GM12878 (cell line): ENCODE data around the gene XPOT. TPM values are rescaled to one million over a fixed set of nuclear protein-coding genes. Genes with fewer than 3 reads are reported as not detected.
A peak's percentile ranks its signal among the peaks of the same experiment; 100 is the strongest.

ENCODE experiments used
- ATAC-seq: fragments of 200-7000 bp; cut with Tn5 transposase; 3 replicates; pipeline ENCODE4 v1.9.1; 2020; ENCODE audit warnings: mild to moderate bottlenecking, moderate library complexity
- BruUV-seq: library from RNA; stranded (reverse); fragments of 400-500 nt; replicated peaks from 2 replicates; lab custom pipeline; 2021; lab: Mats Ljungman, UMichigan
- CTCF ChIA-PET: fragments of 300-600 bp; sonication (Branson Sonifier 250); formaldehyde crosslinking; extraction: SDS; loops from one replicate; lab custom pipeline; 2021; ENCODE audit warnings: inconsistent platforms; lab: Yijun Ruan, JAX
- POLR2A ChIA-PET: fragments of 350-600 bp; formaldehyde crosslinking; extraction: SDS; loops from one replicate; lab custom pipeline; 2021; ENCODE audit warnings: inconsistent platforms; lab: Charles Lee
- RAD21 ChIA-PET: fragments of 300-600 bp; sonication (Branson Sonifier 250); formaldehyde crosslinking; loops from one replicate; lab custom pipeline; 2023; ENCODE audit warnings: antibody characterized with exemption; ENCODE audit not compliant: unreplicated experiment; lab: Charles Lee
- SMC1A ChIA-PET: fragments of 300-600 bp; sonication (Branson Sonifier 250); formaldehyde crosslinking; loops from one replicate; lab custom pipeline; 2023; ENCODE audit not compliant: unreplicated experiment, uncharacterized antibody; lab: Charles Lee
- DNase-seq: peaks from one replicate; pipeline ENCODE4 v3.0.0-alpha.2; 2011; ENCODE audit warnings: low read depth, low spot score
- FAIRE-seq: peaks from 3 replicates; lab custom pipeline; 2011; peaks lifted over from hg19 to GRCh38; lab: Jason Lieb, UNC
- H2AFZ ChIP-seq: 2 replicates; pipeline ENCODE4 v1.6.0; 2011; ENCODE audit warnings: low read depth, low read length, control low read depth; ENCODE audit not compliant: control insufficient read depth
- H3K27ac ChIP-seq: 2 replicates; pipeline ENCODE4 v1.5.1; 2011; ENCODE audit warnings: control low read depth; ENCODE audit not compliant: control insufficient read depth, insufficient read depth
- H3K27me3 ChIP-seq, 2 experiments: replicated peaks in 1 of 2; 2 replicates each; pipeline versions ENCODE4 v1.6.0 to v1.6.1; 2011; ENCODE audit warnings: low read length in 1 of 2; ENCODE audit not compliant: control insufficient read depth in 2 of 2, insufficient read depth in 2 of 2
- H3K36me3 ChIP-seq, 2 experiments: 2 replicates each; pipeline ENCODE4 v1.5.1; 2011; ENCODE audit warnings: low read length in 1 of 2; ENCODE audit not compliant: control insufficient read depth in 2 of 2, insufficient read depth in 2 of 2
- H3K4me1 ChIP-seq: 2 replicates; pipeline ENCODE4 v1.6.1; 2011; ENCODE audit warnings: mild to moderate bottlenecking, low read length, moderate library complexity, mixed read lengths; ENCODE audit not compliant: control insufficient read depth, insufficient read depth
- H3K4me2 ChIP-seq: 2 replicates; pipeline ENCODE4 v1.6.0; 2011; ENCODE audit warnings: control low read depth; ENCODE audit not compliant: control insufficient read depth, insufficient read depth
- H3K4me3 ChIP-seq: fragments of 200-600 bp; sonication (generic); 2 replicates; pipeline ENCODE4 v1.5.1; 2016
- H3K79me2 ChIP-seq: 2 replicates; pipeline ENCODE4 v1.6.0; 2011; ENCODE audit warnings: low read length; ENCODE audit not compliant: control insufficient read depth, insufficient read depth
- H3K9ac ChIP-seq: 2 replicates; pipeline ENCODE4 v1.8.0; 2011; ENCODE audit warnings: low read length, control low read depth, mixed read lengths; ENCODE audit not compliant: control insufficient read depth, insufficient read depth
- H3K9me3 ChIP-seq: replicated peaks from 3 replicates; pipeline ENCODE4 v1.5.1; 2011; ENCODE audit warnings: mild to moderate bottlenecking, low read length; ENCODE audit not compliant: control insufficient read depth, insufficient read depth
- H4K20me1 ChIP-seq: 2 replicates; pipeline ENCODE4 v1.6.0; 2011; ENCODE audit not compliant: control insufficient read depth, insufficient read depth
- NR2F1 ChIP-seq: fragments of 450-650 bp; conservative IDR thresholded peaks from 2 replicates; pipeline ENCODE4 v1.6.1; 2017; ENCODE audit warnings: mild to moderate bottlenecking
- ZBTB33 ChIP-seq: fragments of 450-650 bp; IDR thresholded peaks from 2 replicates; pipeline ENCODE4 v1.6.1; 2017; ENCODE audit warnings: mild to moderate bottlenecking
- ZNF217 ChIP-seq: fragments of 450-650 bp; IDR thresholded peaks from 2 replicates; pipeline ENCODE4 v1.6.1; 2017; ENCODE audit warnings: antibody characterized with exemption, mild to moderate bottlenecking
- WGBS: methylation state at CpG from one replicate; pipeline ENCODE4 v1.1.6; 2016; ENCODE audit warnings: low lambda C conversion rate; ENCODE audit not compliant: insufficient replicate concordance, insufficient coverage; ENCODE audit errors: missing lambda C conversion rate; 5-methylcytosine and 5-hydroxymethylcytosine counted together
- in situ Hi-C: fragments of 300-500 bp; cut with MboI; formaldehyde crosslinking; loops from 9 replicates; pipeline ENCODE4 v1.14.3; 2018; ENCODE audit warnings: mixed read lengths
- intact Hi-C: fragments of 100-400 bp; cut with micrococcal nuclease; formaldehyde crosslinking; loops from one replicate; pipeline ENCODE4 v1.14.2; 2022; ENCODE audit not compliant: unreplicated experiment
- polyA plus RNA-seq, 11 experiments: library from polyadenylated mRNA; depleted of rRNA in 4 of 11; unstranded in 6 of 11; stranded (reverse) in 5 of 11; fragments of >200 nt; fragmentation: Nextera tagmentation in 4 of 11; fragmentation: Illumina TruSeq in 1 of 11; extraction: Ambion mirVana in 4 of 11; extraction: Trizol in 1 of 11; gene quantifications; 1 replicate in 1 of 11; 2 replicates in 10 of 11; pipeline versions ENCODE4 v1.2.1 to v1.2.3, GENCODE V29; 2011 to 2016; ENCODE audit warnings: inconsistent platforms in 2 of 11, missing spikeins in 2 of 11, low read depth in 1 of 11
- total RNA-seq, 4 experiments: library from RNA; depleted of rRNA in 3 of 4; stranded (reverse); fragments of >200 nt in 3 of 4; fragmentation: Illumina TruSeq in 1 of 4; extraction: Trizol in 1 of 4; gene quantifications; 2 replicates each; pipeline versions ENCODE4 v1.2.1 to v1.2.3, GENCODE V29; 2013 to 2021

XPOT gene
- total and polyA plus RNA-seq, 10 of the 15 experiments (the other 5 are each of a cell fraction or from before 2014, with no cell fraction given): 11.9 to 66.3 (median 54.7) TPM

DNA sequence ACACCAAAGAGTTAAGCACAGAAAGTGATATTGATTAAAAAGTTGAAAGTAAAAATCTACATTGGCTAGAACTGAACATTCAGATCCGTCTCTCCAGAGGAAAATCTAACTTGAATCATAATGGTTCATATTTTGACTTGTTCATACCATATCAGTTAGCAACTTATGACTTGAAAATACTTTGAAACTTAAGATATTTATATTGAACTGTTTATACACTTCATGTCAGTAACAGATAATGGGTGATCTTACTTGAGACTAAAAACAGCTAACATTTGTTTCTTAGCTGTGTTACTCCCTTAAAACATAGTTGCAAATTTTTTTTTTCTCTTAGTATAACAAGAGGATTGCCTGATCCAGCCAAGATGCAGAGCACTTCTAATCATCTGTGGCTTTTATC lies 51.3 kb downstream of the XPOT start:
- BruUV-seq: no TSS peak

More for the DNA sequence above, 51.3 kb downstream of the XPOT start:
- Histone ChIP-seq H3K36me3 (peaks cover 0 to 9% of the 10 kb centered on the region in 2 experiments; a peak in 1 of 4 replicates), H4K20me1 (no peaks in the 10 kb centered on the region), H3K4me1 (peaks cover 13% of the 10 kb centered on the region), H3K4me3 (peak overlapping the region; percentile 33; the same call in 1 of the 2 replicates), H3K9ac (no peak overlapping the region), H3K4me2 (peak overlapping the region; percentile 60), H3K9me3 (no peaks in the 10 kb centered on the region), H3K79me2 (peaks cover 86% of the 10 kb centered on the region)
- ChIA-PET POLR2A (interaction anchor here (0.7 to 1.7 kb wide), 2 partner anchors 10 to 156 kb away, joined by 3 to 5 read pairs; no protein-coding TSS in a partner anchor), RAD21 (interaction anchor here (0.7 kb wide), 1 partner anchor 55 kb away, joined by 3 read pairs; no protein-coding TSS in a partner anchor)
- in situ Hi-C loops: no loop called here
- ATAC-seq: no peak
- TF ChIP-seq ZNF217 (no peak), NR2F1 (no peak), ZBTB33 (no peak)
- TF ChIP-seq, all 136 proteins: peak for 0
- SMC1A ChIA-PET: no interaction called here
- H3K27me3 ChIP-seq: no peaks in the 10 kb centered on the region
- DNase-seq: no peak
- CTCF ChIA-PET: interaction anchor here (0.8 kb wide), 1 partner anchor 11 kb away, joined by 3 read pairs; no protein-coding TSS in a partner anchor
- peak overlapping the region; percentile 34; the same call in 1 of the 2 replicates for H3K27ac ChIP-seq
- FAIRE-seq: no peak
- WGBS: 0% methylated on average over 1 of the region's 1 CpG
- intact Hi-C loops: no loop called here
- no peak overlapping the region for H2AFZ ChIP-seq
